ENCODE data around the gene GPR143.

The GPR143 gene

GRCh38 chrX:9728261-9728660 lies 37.4 kb downstream of the GPR143 start:
- TF ChIP-seq TCF12 (IDR thresholded peaks at IDR 0.05; ENCODE audit: low read depth) (no peak), NFIC (IDR thresholded peaks at IDR 0.05) (no peak), CREB1 (IDR thresholded peaks at IDR 0.05; ENCODE audit: low read depth) (no peak), YY1 (IDR thresholded peaks at IDR 0.05; ENCODE audit: low read depth) (no peak), ZBTB7A (IDR thresholded peaks at IDR 0.05; ENCODE audit: low read depth) (no peak), REST (IDR thresholded peaks at IDR 0.05; ENCODE audit: low read depth) (no peak), RAD21 (IDR thresholded peaks at IDR 0.05; ENCODE audit: low read depth) (no peak), FOXM1 (IDR thresholded peaks at IDR 0.05; ENCODE audit: borderline replicate concordance, low read depth) (no peak), TAF1 (IDR thresholded peaks at IDR 0.05; ENCODE audit: low read depth) (no peak), CEBPB (IDR thresholded peaks at IDR 0.05) (no peak), TEAD4 (IDR thresholded peaks at IDR 0.05) (no peak), EP300 (IDR thresholded peaks at IDR 0.05; ENCODE audit: borderline replicate concordance) (no peak), MAX (IDR thresholded peaks at IDR 0.05) (no peak), EGR1 (IDR thresholded peaks at IDR 0.05) (no peak)
- TF ChIP-seq, protein P1, sequence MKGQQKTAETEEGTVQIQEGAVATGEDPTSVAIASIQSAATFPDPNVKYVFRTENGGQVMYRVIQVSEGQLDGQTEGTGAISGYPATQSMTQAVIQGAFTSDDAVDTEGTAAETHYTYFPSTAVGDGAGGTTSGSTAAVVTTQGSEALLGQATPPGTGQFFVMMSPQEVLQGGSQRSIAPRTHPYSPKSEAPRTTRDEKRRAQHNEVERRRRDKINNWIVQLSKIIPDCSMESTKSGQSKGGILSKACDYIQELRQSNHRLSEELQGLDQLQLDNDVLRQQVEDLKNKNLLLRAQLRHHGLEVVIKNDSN (IDR thresholded peaks at IDR 0.05), result no peak

DNA sequence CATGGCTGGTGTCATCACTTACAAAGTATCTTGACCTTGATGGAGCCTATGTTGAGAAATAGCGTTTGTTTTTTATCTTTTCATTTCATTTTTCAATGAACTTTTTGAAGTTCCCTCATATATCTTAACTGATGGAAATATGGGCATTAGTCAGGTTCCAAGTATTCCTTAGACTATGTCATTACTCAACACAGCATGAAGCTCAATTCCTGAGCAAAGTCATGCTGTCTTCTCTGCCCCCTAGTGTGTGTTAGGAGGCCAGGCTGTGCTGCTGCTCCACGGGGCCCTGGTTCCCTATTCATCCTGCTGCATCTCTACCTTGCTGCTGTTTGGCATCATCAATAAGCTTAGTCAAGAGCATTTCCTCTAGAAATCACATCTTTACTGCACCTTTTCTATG lies 40.9 kb downstream of the GPR143 start:
- TF ChIP-seq YY1 (IDR thresholded peaks at IDR 0.05; ENCODE audit: low read depth), result no peak
- TF ChIP-seq FOXM1 (IDR thresholded peaks at IDR 0.05; ENCODE audit: borderline replicate concordance, low read depth), result no peak
- TF ChIP-seq CREB1 (IDR thresholded peaks at IDR 0.05; ENCODE audit: low read depth), result no peak
- no peak for TF ChIP-seq ZBTB7A (IDR thresholded peaks at IDR 0.05; ENCODE audit: low read depth)
- no peak for TF ChIP-seq TEAD4 (IDR thresholded peaks at IDR 0.05)
- no peak for TF ChIP-seq TAF1 (IDR thresholded peaks at IDR 0.05; ENCODE audit: low read depth)
- TF ChIP-seq EGR1 (IDR thresholded peaks at IDR 0.05), result no peak
- TF ChIP-seq, protein P1 (IDR thresholded peaks at IDR 0.05), result no peak
- no peak for TF ChIP-seq NFIC (IDR thresholded peaks at IDR 0.05)
- no peak for TF ChIP-seq TCF12 (IDR thresholded peaks at IDR 0.05; ENCODE audit: low read depth)
- no peak for TF ChIP-seq REST (IDR thresholded peaks at IDR 0.05; ENCODE audit: low read depth)
- no peak for TF ChIP-seq CEBPB (IDR thresholded peaks at IDR 0.05)
- no peak for TF ChIP-seq RAD21 (IDR thresholded peaks at IDR 0.05; ENCODE audit: low read depth)
- TF ChIP-seq EP300 (IDR thresholded peaks at IDR 0.05; ENCODE audit: borderline replicate concordance), result no peak
- no peak for TF ChIP-seq MAX (IDR thresholded peaks at IDR 0.05)

DNA sequence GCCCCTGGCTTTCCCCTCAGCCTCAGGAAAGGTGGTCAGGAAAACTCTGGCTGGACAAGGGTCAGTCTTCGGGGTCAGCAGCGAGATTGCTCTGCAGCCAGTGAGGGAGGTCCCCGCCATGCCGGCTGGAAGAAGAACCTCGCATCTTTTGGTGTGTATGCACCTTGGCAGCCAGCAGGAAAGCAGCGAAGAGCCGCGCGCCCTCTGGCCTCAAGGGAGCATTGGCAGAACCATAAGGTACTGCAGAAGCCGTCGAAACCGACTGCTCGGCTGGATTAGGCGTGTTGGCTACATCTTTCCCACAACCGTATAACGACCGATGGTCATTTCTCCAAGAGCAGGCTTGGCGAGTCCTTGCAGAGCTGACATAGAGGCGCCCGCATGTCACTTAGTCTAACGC lies 48.3 kb downstream of the GPR143 start:
- TF ChIP-seq TCF12 (IDR thresholded peaks at IDR 0.05; ENCODE audit: low read depth) (no peak), NFIC (IDR thresholded peaks at IDR 0.05) (no peak), TAF1 (IDR thresholded peaks at IDR 0.05; ENCODE audit: low read depth) (no peak), REST (IDR thresholded peaks at IDR 0.05; ENCODE audit: low read depth) (no peak), FOXM1 (IDR thresholded peaks at IDR 0.05; ENCODE audit: borderline replicate concordance, low read depth) (no peak), YY1 (IDR thresholded peaks at IDR 0.05; ENCODE audit: low read depth) (no peak), CREB1 (IDR thresholded peaks at IDR 0.05; ENCODE audit: low read depth) (no peak), TEAD4 (IDR thresholded peaks at IDR 0.05) (no peak), EGR1 (IDR thresholded peaks at IDR 0.05) (no peak), MAX (IDR thresholded peaks at IDR 0.05) (no peak), EP300 (IDR thresholded peaks at IDR 0.05; ENCODE audit: borderline replicate concordance) (no peak), CEBPB (IDR thresholded peaks at IDR 0.05) (no peak), RAD21 (IDR thresholded peaks at IDR 0.05; ENCODE audit: low read depth) (no peak), ZBTB7A (IDR thresholded peaks at IDR 0.05; ENCODE audit: low read depth) (no peak)
- TF ChIP-seq, protein P1 (IDR thresholded peaks at IDR 0.05), result no peak
